Iris pigment epithelial cell (primary cell): Measurements from ENCODE around the gene TMEM87A.
"Not testable (repeated sequence)": the region's sequence is repeated elsewhere in the genome, so short reads cannot be mapped to it uniquely, and the experiment has no call there.

ENCODE experiments used
- DNase-seq: peaks from one replicate; pipeline ENCODE4 v3.0.0-alpha.2; 2011; ENCODE audit warnings: low read depth

Gene TMEM87A, protein sequence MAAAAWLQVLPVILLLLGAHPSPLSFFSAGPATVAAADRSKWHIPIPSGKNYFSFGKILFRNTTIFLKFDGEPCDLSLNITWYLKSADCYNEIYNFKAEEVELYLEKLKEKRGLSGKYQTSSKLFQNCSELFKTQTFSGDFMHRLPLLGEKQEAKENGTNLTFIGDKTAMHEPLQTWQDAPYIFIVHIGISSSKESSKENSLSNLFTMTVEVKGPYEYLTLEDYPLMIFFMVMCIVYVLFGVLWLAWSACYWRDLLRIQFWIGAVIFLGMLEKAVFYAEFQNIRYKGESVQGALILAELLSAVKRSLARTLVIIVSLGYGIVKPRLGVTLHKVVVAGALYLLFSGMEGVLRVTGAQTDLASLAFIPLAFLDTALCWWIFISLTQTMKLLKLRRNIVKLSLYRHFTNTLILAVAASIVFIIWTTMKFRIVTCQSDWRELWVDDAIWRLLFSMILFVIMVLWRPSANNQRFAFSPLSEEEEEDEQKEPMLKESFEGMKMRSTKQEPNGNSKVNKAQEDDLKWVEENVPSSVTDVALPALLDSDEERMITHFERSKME

GRCh38 chr15:42272939-42273899, at the start of gene TMEM87A, which contains the start of gene GANC:
Gene TMEM87A (minus strand): TSS chr15:42273433. CDS start chr15:42273398, 35 bp downstream.
Gene GANC (plus strand): TSS chr15:42273201. CDS start chr15:42274482, 1,281 bp downstream.
- peak; percentile 99 for DNase-seq

DNA sequence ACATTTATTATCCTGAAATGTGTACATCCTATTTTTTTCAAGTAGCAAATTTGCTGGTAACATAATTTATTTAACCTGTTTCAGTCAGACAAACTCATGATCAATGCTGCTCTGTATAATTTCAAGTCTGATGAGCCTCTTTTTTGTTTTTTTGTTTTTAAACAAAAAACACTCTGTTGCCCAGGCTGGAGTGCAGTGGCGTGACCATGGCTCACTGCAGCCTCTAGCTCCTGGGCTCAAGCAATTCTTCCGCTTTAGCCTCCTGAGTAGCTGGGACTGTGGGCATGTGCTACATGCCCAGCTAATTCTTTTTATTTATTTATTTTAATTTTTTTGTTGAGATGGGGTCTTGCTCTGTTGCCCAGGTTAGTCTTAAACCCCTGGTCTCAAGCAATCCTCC, 46.0 kb upstream of the TMEM87A start:
- no peak for DNase-seq

DNA sequence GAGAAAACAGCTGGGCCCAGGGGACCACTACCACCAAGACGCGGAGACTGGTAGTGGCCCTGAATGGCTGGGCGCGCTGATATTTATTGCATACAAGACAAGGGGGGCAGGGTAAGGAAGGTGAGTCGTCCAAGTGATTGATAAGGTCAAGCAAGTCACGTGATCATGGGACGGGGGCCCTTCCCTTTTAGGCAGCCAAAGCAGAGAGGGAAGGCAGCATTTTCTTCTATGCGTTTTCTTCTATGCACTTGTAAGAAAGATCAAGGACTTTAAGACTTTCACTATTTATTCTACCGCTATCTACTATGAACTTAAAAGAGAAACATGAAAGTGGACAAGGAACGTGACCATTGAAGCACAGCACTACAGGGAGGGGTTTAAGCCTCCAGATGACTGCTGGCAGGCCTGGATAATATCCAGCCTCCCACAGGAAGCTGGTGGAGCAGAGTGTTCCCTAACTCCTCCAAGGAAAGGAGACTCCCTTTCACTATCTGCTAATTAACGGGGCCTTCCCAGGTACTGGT, 43.1 kb upstream of the TMEM87A start:
- not testable (repeated sequence) for DNase-seq

- DNase-seq: no peak
Measured at GRCh38 chr15:42315521-42315920, 42.3 kb upstream of the TMEM87A start.

- DNase-seq: no peak
Measured at GRCh38 chr15:42314818-42315217, 41.6 kb upstream of the TMEM87A start.

DNA sequence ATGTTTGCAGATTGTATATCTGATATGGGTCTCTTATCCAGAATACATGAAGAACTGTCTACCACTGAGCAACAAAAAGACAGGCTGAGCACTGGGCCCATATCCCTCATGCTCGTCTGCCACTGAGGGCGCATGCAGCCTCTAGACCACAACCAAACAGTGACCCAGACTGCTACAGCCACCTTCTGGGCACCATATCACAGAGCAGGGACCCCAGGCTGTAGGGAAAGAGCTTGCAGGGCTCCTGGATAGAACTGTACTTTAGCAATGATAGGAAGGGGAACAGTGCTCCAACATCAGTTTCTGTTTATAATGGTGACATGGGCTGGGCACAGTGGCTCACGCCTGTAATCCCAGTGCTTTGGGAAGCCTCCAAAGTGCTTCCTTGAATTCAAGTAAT, 40.2 kb upstream of the TMEM87A start:
- no peak for DNase-seq

DNA sequence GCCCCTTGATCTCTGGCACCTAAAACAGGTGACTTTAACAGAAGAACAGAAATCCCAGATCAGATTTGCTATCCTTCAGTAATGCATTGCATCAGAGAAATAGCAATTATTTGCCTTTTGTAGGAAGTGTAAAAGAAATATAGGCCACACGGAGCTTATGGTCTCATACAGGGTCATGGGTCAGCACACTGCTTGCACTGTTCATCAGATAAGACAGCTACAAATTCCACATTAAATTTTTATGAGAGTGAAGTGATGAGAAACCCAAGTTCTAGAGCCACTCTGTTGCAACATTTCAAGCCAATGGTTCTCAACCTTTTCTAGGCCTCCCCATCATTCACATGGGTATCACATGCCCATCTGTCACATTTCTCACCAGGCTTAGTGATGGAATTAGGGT, 33.4 kb upstream of the TMEM87A start:
- no peak for DNase-seq

DNA sequence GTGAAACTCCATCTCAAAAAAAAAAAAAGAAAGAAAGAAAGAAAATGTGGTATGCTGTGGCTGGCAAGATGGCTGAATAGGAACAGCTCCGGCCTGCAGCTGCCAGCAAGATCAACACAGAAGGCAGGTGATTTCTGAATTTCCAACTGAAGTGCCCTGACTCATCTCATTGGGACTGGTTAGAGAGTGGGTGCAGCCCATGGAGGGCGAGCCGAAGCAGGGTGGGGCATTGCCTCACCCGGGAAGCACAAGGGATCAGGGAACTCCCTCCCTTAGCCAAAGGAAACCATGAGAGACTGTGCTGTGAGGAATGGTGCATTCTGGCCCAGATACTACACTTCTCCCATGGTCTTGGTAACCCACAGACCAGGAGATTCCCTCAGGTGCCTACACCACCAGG, 27.8 kb upstream of the TMEM87A start:
- DNase-seq: not testable (repeated sequence)

DNA sequence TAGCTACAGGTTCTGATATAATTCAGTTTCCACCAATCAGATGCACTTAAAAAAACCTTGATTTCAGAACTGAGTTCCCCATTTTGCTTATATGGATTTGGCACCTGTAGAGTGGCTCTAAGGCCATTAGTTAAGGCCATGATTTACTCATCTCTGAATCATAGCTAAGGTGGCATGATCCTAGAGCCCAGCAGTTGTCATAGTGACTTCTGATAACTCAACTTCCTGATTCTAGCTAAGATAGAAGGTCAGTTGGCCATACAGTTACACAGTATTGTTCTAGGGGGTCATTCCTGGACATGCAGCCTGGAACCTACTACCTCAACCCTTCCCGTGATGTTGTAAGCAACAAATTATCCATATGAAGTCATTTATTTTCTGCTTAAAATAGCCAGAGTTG, 15.9 kb upstream of the TMEM87A start:
- no peak for DNase-seq

DNA sequence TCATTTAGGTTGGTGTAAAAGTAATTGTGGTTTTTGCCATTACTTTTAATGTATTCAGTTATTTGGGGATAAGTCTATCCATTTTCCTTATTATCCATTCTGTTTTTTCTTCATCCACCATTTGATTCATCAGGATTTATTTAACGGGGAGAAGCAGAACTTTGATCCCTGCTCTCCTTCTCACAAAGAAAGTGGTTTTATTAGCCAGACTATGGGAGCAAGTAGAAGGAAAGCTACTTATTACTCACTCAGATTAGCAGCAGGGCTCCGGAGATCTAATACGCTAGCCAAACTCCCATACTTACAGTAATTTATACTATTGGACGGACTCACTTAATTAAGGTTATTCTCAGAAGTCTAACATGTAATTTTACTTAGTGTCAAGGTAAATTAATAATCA, 14.7 kb upstream of the TMEM87A start:
- DNase-seq: no peak

DNA sequence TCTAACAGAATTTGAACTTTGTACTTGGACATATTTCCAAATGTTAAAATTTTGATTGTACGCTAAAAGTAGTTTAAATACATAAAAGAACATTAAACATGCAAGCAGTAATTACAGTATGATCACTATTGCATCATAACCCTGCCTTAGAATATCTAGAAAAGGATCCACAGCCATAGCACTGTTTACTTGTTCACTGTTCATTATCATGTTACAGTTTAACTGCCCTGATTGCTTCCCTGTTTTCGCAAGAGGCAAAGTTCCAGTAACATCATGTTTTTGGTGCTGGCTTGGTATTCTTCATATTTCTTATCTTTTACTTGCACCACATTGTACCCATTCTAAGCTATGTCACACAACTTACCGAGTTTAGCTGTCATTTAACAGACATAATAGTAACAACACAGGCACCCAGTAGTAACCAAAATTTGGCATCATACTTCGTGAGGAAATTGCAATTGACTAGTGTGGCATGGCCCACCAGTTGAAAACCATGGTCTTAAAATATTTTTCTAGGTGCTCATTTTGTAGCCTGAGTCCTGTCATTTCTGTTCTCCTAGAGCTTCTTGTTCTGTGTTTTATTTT, 13.3 kb upstream of the TMEM87A start:
- peak; percentile 75 for DNase-seq

DNA sequence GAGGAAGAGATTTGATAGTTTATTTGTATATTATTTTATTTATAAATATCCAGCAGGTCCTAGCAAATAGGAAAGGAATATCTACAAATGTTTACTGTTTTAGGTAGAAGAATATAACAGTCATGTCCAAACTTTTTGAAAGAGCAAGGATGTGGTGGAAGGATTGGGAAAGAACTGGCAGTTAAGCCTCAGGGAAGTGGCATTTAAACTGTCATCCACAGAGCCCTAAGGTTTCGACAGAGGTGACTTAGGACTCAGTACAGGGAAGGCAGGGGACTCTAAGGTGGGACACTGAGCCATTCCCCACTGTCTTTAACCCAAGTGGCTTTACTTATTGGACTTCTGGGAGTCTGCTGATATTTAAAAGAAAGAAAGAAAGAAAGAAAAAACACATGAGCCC, 11.8 kb upstream of the TMEM87A start:
- DNase-seq: peak; percentile 17

DNA sequence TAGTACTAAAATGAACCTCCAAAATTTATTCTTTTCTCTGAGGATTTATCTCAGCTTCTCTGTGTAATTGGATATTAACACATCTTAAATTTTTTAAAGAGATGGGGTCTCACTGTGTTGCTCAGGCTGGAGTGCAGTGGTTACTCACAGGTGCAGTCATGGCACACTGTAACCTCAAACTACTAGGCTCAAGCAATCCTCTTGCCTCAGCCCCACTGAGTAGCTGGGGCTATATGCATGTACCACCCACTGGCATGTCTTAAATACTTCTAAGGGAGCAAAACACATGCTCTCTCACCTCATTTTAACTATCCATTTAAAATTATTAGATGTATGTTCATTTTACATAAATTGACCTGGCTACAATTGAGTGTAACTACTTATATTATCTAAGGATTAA, 11.3 kb upstream of the TMEM87A start:
- DNase-seq: no peak

- no peak for DNase-seq
Measured at GRCh38 chr15:42283671-42284070, 10.4 kb upstream of the TMEM87A start.

DNA sequence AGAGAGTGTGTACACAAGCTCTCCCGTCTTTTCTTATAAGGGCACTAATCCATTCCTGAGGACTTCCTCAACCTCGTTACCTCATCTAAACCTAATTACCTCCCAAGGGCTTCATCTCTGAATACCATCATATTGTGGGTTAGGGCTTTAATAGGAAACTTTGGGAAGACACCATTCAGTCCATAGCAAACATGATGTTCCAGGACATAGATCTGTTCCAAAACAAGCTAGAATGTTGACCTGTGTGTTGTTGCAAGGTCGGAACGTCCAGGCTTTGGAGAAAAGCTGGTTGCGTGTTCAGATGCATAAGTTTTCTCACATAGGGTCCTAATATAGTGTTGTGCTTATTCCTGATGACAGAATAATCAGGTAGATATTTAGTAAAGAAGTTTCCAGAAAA, 9.7 kb upstream of the TMEM87A start:
- no peak for DNase-seq

- no peak for DNase-seq
Measured at GRCh38 chr15:42282344-42282743, 9.1 kb upstream of the TMEM87A start.

- DNase-seq: no peak
Measured at GRCh38 chr15:42279234-42279723, 6.0 kb upstream of the TMEM87A start.

- DNase-seq: no peak
Measured at GRCh38 chr15:42276762-42277161, 3.5 kb upstream of the TMEM87A start.

DNA sequence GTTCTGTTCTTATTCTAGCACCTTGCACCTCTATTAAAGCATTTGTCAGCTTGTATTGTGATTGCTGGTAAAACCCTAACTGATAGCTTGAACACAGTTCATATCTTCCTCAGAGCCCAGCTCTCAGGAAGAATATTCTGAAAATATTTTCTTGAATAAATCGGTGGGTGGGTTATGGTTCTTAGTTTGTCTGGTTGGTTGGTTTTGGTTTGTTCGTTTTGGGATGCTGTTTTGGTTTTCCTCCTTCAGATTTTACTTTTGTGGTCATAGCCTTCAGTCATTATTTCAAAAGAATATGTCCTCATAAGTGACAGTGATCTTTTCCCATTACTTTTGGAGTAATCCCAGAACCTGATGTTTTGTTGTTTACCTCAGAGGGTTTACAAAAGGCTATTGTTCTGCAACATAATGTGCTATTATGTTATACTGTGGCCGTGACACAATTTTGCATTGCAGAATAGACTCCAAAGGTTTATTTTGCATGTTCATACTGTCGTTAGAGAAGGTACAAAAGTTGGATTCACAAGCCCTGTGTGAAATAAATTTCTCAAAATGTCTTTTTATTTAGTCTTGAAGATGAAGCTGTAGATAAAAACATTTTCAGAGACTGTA, 2.7 kb upstream of the TMEM87A start:
- no peak for DNase-seq

DNA sequence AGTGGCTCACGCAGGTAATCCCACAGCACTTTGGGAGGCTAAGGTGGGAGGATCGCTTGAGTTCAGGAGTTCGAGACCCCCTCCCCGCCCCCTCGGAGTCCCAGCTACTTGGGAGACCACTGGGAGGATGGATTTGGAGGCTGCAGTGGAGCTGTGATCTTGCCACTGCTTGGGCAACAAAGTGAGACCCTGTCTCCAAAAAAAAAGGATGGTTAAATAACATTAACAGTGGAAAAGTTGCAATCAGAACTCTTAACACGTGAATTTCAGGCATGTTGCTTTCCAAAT, 1.4 kb upstream of the TMEM87A start:
- DNase-seq: no peak

- peak; percentile 68 for DNase-seq
Measured at GRCh38 chr15:42273900-42274701, 868 bp upstream of the TMEM87A start.
